Body of pancreas (tissue), 4 donors: ENCODE measurements around the gene MOGAT1.

Source experiments
- POLR2A ChIP-seq, 3 donors: fragments of 450-650 bp; IDR thresholded peaks; one replicate each; pipeline ENCODE4 v1.6.1; 2016; ENCODE audit warnings: antibody characterized with exemption in 3 of 3, mild to moderate bottlenecking in 2 of 3
- TF ChIP-seq, protein P1 (sequence below), 7 experiments: fragments of 450-650 bp in 4 of 7; fragments of 200-600 bp in 3 of 7; sonication (generic) in 3 of 7; IDR thresholded peaks; one replicate each; pipeline ENCODE4 v1.5.1; 2016 to 2019; ENCODE audit warnings: antibody characterized with exemption in 7 of 7

GRCh38 chr2:222724208-222724607 lies 52.8 kb downstream of the MOGAT1 start:
- TF ChIP-seq, protein P1, sequence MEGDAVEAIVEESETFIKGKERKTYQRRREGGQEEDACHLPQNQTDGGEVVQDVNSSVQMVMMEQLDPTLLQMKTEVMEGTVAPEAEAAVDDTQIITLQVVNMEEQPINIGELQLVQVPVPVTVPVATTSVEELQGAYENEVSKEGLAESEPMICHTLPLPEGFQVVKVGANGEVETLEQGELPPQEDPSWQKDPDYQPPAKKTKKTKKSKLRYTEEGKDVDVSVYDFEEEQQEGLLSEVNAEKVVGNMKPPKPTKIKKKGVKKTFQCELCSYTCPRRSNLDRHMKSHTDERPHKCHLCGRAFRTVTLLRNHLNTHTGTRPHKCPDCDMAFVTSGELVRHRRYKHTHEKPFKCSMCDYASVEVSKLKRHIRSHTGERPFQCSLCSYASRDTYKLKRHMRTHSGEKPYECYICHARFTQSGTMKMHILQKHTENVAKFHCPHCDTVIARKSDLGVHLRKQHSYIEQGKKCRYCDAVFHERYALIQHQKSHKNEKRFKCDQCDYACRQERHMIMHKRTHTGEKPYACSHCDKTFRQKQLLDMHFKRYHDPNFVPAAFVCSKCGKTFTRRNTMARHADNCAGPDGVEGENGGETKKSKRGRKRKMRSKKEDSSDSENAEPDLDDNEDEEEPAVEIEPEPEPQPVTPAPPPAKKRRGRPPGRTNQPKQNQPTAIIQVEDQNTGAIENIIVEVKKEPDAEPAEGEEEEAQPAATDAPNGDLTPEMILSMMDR (IDR thresholded peaks at IDR 0.05) = no peak
- no peak for TF ChIP-seq POLR2A (IDR thresholded peaks at IDR 0.05)
